ENCODE measurements around the gene MIPEP.

Gene MIPEP

GRCh38 chr13:23833733-23834611 is 55.2 kb downstream of the MIPEP start:
- no peak overlapping the region for H3K4me3 ChIP-seq (ENCODE audit: low read depth, low read length)
- TF ChIP-seq MYC (IDR thresholded peaks at IDR 0.05; ENCODE audit: low read depth, low read length) (no peak), CTCF (IDR thresholded peaks at IDR 0.05; ENCODE audit: low read depth, low read length) (no peak), MAX (IDR thresholded peaks at IDR 0.05; ENCODE audit: low read depth, low read length) (no peak), POLR2A (IDR thresholded peaks at IDR 0.05; ENCODE audit: extremely low read depth, insufficient read length) (no peak)
- no peak for DNase-seq (ENCODE audit: low read depth)

GRCh38 chr13:23828866-23829265 is 60.3 kb downstream of the MIPEP start:
- TF ChIP-seq MAX (IDR thresholded peaks at IDR 0.05; ENCODE audit: low read depth, low read length) (no peak), MYC (IDR thresholded peaks at IDR 0.05; ENCODE audit: low read depth, low read length) (no peak), POLR2A (IDR thresholded peaks at IDR 0.05; ENCODE audit: extremely low read depth, insufficient read length) (no peak), CTCF (IDR thresholded peaks at IDR 0.05; ENCODE audit: low read depth, low read length) (no peak)
- DNase-seq (ENCODE audit: low read depth) = no peak
- no peak overlapping the region for H3K4me3 ChIP-seq (ENCODE audit: low read depth, low read length)

- TF ChIP-seq MAX (IDR thresholded peaks at IDR 0.05; ENCODE audit: low read depth, low read length) (no peak), MYC (IDR thresholded peaks at IDR 0.05; ENCODE audit: low read depth, low read length) (no peak), POLR2A (IDR thresholded peaks at IDR 0.05; ENCODE audit: extremely low read depth, insufficient read length) (no peak), CTCF (IDR thresholded peaks at IDR 0.05; ENCODE audit: low read depth, low read length) (no peak)
- no peak for DNase-seq (ENCODE audit: low read depth)
- H3K4me3 ChIP-seq (ENCODE audit: low read depth, low read length) = no peak overlapping the region
These were observed 61.1 kb downstream of the MIPEP start for GRCh38 chr13:23828086-23828485.

- TF ChIP-seq MYC (IDR thresholded peaks at IDR 0.05; ENCODE audit: low read depth, low read length) (no peak), MAX (IDR thresholded peaks at IDR 0.05; ENCODE audit: low read depth, low read length) (no peak), CTCF (IDR thresholded peaks at IDR 0.05; ENCODE audit: low read depth, low read length) (no peak), POLR2A (IDR thresholded peaks at IDR 0.05; ENCODE audit: extremely low read depth, insufficient read length) (no peak)
- no peak overlapping the region for H3K4me3 ChIP-seq (ENCODE audit: low read depth, low read length)
- DNase-seq (ENCODE audit: low read depth) = no peak
These were observed 64.0 kb downstream of the MIPEP start for GRCh38 chr13:23825179-23825578.

GRCh38 chr13:23824371-23824770 is 64.8 kb downstream of the MIPEP start:
- H3K4me3 ChIP-seq (ENCODE audit: low read depth, low read length) = no peak overlapping the region
- no peak for DNase-seq (ENCODE audit: low read depth)
- TF ChIP-seq POLR2A (IDR thresholded peaks at IDR 0.05; ENCODE audit: extremely low read depth, insufficient read length) (no peak), MAX (IDR thresholded peaks at IDR 0.05; ENCODE audit: low read depth, low read length) (no peak), MYC (IDR thresholded peaks at IDR 0.05; ENCODE audit: low read depth, low read length) (no peak), CTCF (IDR thresholded peaks at IDR 0.05; ENCODE audit: low read depth, low read length) (no peak)
